Neuronal stem cell (in vitro differentiated cells): ENCODE measurements around the gene ENOX1.

Experiments used
- DNase-seq: peaks from one replicate; pipeline ENCODE4 v3.0.0-alpha.2; 2013; ENCODE audit warnings: low spot score
- H2AFZ ChIP-seq: one replicate; pipeline ENCODE4 v1.6.1; 2013; ENCODE audit warnings: mild to moderate bottlenecking, low read length, inconsistent platforms
- H2AK5ac ChIP-seq: 2 replicates; pipeline ENCODE4 v1.6.1; 2013; ENCODE audit warnings: low read depth, mild to moderate bottlenecking, inconsistent platforms, low read length, moderate library complexity, mixed read lengths
- H2BK120ac ChIP-seq: 2 replicates; pipeline ENCODE4 v1.6.1; 2013; ENCODE audit warnings: low read depth, mild to moderate bottlenecking, inconsistent platforms, low read length, moderate library complexity, mixed read lengths
- H2BK12ac ChIP-seq: one replicate; pipeline ENCODE4 v1.6.1; 2013; ENCODE audit warnings: low read length, inconsistent platforms
- H2BK15ac ChIP-seq: 2 replicates; pipeline ENCODE4 v1.6.1; 2013; ENCODE audit warnings: mild to moderate bottlenecking, low read length, inconsistent platforms, mixed read lengths
- H2BK5ac ChIP-seq: one replicate; pipeline ENCODE4 v1.6.1; 2013; ENCODE audit warnings: inconsistent platforms, mild to moderate bottlenecking, low read length, moderate library complexity
- H3K14ac ChIP-seq: one replicate; pipeline ENCODE4 v1.6.1; 2013; ENCODE audit warnings: low read length, inconsistent platforms
- H3K18ac ChIP-seq: 2 replicates; pipeline ENCODE4 v1.6.1; 2013; ENCODE audit warnings: low read length, inconsistent platforms
- H3K23ac ChIP-seq: 2 replicates; pipeline ENCODE4 v1.6.1; 2013; ENCODE audit warnings: low read depth, mild to moderate bottlenecking, mixed read lengths, low read length, inconsistent platforms; ENCODE audit not compliant: poor library complexity
- H3K27ac ChIP-seq: replicated peaks from 3 replicates; pipeline ENCODE4 v1.5.1; 2013; ENCODE audit warnings: low read length, inconsistent platforms
- H3K27me3 ChIP-seq, 3 experiments: 2 replicates each; pipeline ENCODE4 v1.6.1; 2013; ENCODE audit warnings: low read length in 3 of 3, mild to moderate bottlenecking in 2 of 3, inconsistent platforms in 1 of 3, low read depth in 1 of 3, mixed read lengths in 1 of 3, moderate library complexity in 1 of 3; ENCODE audit not compliant: control insufficient read depth in 3 of 3, insufficient read depth in 3 of 3
- H3K36me3 ChIP-seq, 2 donors: replicated peaks in 1 of 2; 2 replicates each; pipeline ENCODE4 v1.6.1; 2013; ENCODE audit warnings: low read length in 2 of 2; ENCODE audit not compliant: control insufficient read depth in 2 of 2, insufficient read depth in 2 of 2
- H3K4ac ChIP-seq: 2 replicates; pipeline ENCODE4 v1.6.1; 2013; ENCODE audit warnings: inconsistent platforms, mild to moderate bottlenecking, low read length, moderate library complexity
- H3K4me1 ChIP-seq, 2 donors: 1 replicate in 1 of 2; 2 replicates in 1 of 2; pipeline ENCODE4 v1.6.1; 2013; ENCODE audit warnings: low read length in 2 of 2, low read depth in 1 of 2; ENCODE audit not compliant: control insufficient read depth in 2 of 2, insufficient read depth in 1 of 2
- H3K4me2 ChIP-seq: one replicate; pipeline ENCODE4 v1.6.1; 2013; ENCODE audit warnings: mild to moderate bottlenecking, low read length, inconsistent platforms; ENCODE audit not compliant: insufficient read depth, poor library complexity, severe bottlenecking
- H3K4me3 ChIP-seq, 2 donors: 2 replicates each; pipeline ENCODE4 v1.5.1; 2013; ENCODE audit warnings: low read length in 2 of 2, mild to moderate bottlenecking in 2 of 2, inconsistent platforms in 1 of 2, moderate library complexity in 1 of 2
- H3K79me1 ChIP-seq: one replicate; pipeline ENCODE4 v1.6.1; 2013; ENCODE audit warnings: low read depth, mild to moderate bottlenecking, inconsistent platforms, low read length, moderate library complexity
- H3K9ac ChIP-seq: one replicate; pipeline ENCODE4 v1.6.1; 2013; ENCODE audit warnings: mild to moderate bottlenecking, low read depth, low read length, inconsistent platforms; ENCODE audit not compliant: poor library complexity
- H3K9me3 ChIP-seq, 2 donors: replicated peaks in 1 of 2; 2 replicates each; pipeline versions ENCODE3 to v1.6.1; 2013; ENCODE audit warnings: low read length in 2 of 2, mild to moderate bottlenecking in 2 of 2, inconsistent platforms in 1 of 2, low read depth in 1 of 2, mixed read lengths in 1 of 2, moderate library complexity in 1 of 2; ENCODE audit not compliant: control insufficient read depth in 2 of 2, insufficient read depth in 1 of 2
- H4K8ac ChIP-seq: one replicate; pipeline ENCODE4 v1.6.1; 2013; ENCODE audit warnings: low read depth, mild to moderate bottlenecking, inconsistent platforms, low read length, moderate library complexity
- H4K91ac ChIP-seq: one replicate; pipeline ENCODE4 v1.6.1; 2013; ENCODE audit warnings: low read length, low read depth, mild to moderate bottlenecking, inconsistent platforms; ENCODE audit not compliant: poor library complexity
- WGBS, 2 donors: extraction: QIAGEN DNeasy Blood & Tissue Kit; methylation state at CpG; one replicate each; pipeline ENCODE4 v1.1.7; 2013; ENCODE audit warnings: missing lambda C conversion rate in 2 of 2, mixed read lengths in 1 of 2; ENCODE audit not compliant: insufficient read length in 2 of 2, insufficient replicate concordance in 1 of 2; ENCODE audit errors: extremely low coverage in 2 of 2; 5-methylcytosine and 5-hydroxymethylcytosine counted together

Gene ENOX1

DNA sequence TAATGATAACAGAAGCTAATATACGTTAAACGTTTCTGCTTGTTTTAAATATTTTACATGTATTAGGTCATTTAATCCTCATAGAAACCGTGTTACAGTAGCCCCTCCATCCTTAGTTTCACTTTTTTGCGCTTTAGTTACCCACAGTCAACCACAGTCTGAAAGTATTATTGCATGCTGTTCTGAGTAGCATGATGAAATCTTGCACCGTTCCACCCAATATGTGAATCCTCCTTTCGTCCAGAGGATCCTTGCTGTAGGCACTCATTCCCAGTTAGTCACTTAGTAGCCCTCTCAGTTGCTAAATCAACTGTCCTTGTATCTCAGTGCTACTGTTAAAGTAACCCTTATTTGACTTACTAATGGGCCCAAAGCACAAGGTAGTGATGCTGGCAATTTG is 257.8 kb downstream of the ENOX1 start:
- no peak overlapping the region for H4K91ac ChIP-seq
- no peaks in the 10 kb centered on the region for H3K4me1 ChIP-seq
- no peak overlapping the region for H4K8ac ChIP-seq
- no peak overlapping the region for H3K23ac ChIP-seq
- H3K9me3 ChIP-seq: no peaks in the 10 kb centered on the region
- no peaks in the 10 kb centered on the region for H3K27me3 ChIP-seq
- H2AFZ ChIP-seq: no peak overlapping the region
- no peak overlapping the region for H2BK5ac ChIP-seq
- H2BK12ac ChIP-seq: no peak overlapping the region
- no peak overlapping the region for H3K4me3 ChIP-seq
- no peak overlapping the region for H3K9ac ChIP-seq
- H3K18ac ChIP-seq: no peak overlapping the region
- no peaks in the 10 kb centered on the region for H3K79me1 ChIP-seq
- H2BK120ac ChIP-seq: no peak overlapping the region
- no peak overlapping the region for H3K4me2 ChIP-seq
- no peak overlapping the region for H3K4ac ChIP-seq
- no peak for DNase-seq
- no peaks in the 10 kb centered on the region for H3K36me3 ChIP-seq
- H2BK15ac ChIP-seq: no peak overlapping the region
- H3K14ac ChIP-seq: no peak overlapping the region
- H2AK5ac ChIP-seq: no peak overlapping the region
- no peak overlapping the region for H3K27ac ChIP-seq
- WGBS, 2 donors: no CpG with 5 or more reads among the region's 6 CpGs

GRCh38 chr13:43522788-43523187 is 264.0 kb downstream of the ENOX1 start:
- Histone ChIP-seq H3K9me3 (no peaks in the 10 kb centered on the region), H3K27me3 (no peaks in the 10 kb centered on the region), H3K79me1 (no peaks in the 10 kb centered on the region), H3K27ac (no peak overlapping the region), H3K9ac (no peak overlapping the region), H2BK5ac (no peak overlapping the region), H3K14ac (no peak overlapping the region), H2AK5ac (no peak overlapping the region), H3K18ac (no peak overlapping the region), H3K4ac (no peak overlapping the region), H3K36me3 (no peaks in the 10 kb centered on the region), H3K4me2 (no peak overlapping the region), H3K4me1 (no peaks in the 10 kb centered on the region), H4K8ac (no peak overlapping the region), H3K23ac (no peak overlapping the region), H3K4me3 (no peak overlapping the region), H2BK12ac (no peak overlapping the region), H2AFZ (no peak overlapping the region), H2BK120ac (no peak overlapping the region), H2BK15ac (no peak overlapping the region), H4K91ac (no peak overlapping the region)
- no peak for DNase-seq

DNA sequence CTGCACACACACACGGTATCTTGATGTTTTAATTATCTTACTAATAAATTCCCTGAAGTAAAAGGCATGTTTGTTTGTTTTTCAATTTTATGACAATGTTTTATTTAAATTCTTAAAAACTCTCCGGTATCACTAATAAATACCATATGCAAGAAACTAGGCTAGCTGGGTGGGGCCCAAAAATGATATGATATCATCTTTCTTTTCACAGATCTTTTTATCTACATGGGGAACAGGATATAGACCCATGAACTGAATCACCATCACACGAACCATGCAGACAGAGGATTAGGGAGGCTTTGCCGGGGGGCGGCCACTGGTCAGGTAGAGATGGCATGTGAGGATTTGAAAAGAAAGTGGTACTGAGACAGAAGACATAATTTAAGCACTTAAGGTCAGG is 266.4 kb downstream of the ENOX1 start:
- no peak overlapping the region for H3K4me2 ChIP-seq
- H3K18ac ChIP-seq: no peak overlapping the region
- H2AFZ ChIP-seq: no peak overlapping the region
- no peaks in the 10 kb centered on the region for H3K9me3 ChIP-seq
- no peaks in the 10 kb centered on the region for H3K27me3 ChIP-seq
- no peak overlapping the region for H3K27ac ChIP-seq
- no peak overlapping the region for H3K9ac ChIP-seq
- H3K4me1 ChIP-seq: peaks cover 2% of the 10 kb centered on the region in 2 donors
- H3K4me3 ChIP-seq: no peak overlapping the region
- no peak overlapping the region for H3K14ac ChIP-seq
- no peak overlapping the region for H3K4ac ChIP-seq
- no peak overlapping the region for H2BK5ac ChIP-seq
- H2AK5ac ChIP-seq: no peak overlapping the region
- no peaks in the 10 kb centered on the region for H3K36me3 ChIP-seq
- H3K79me1 ChIP-seq: no peaks in the 10 kb centered on the region
- no peak overlapping the region for H4K8ac ChIP-seq
- no peak overlapping the region for H4K91ac ChIP-seq
- H3K23ac ChIP-seq: no peak overlapping the region
- no peak for DNase-seq
- H2BK15ac ChIP-seq: no peak overlapping the region
- H2BK12ac ChIP-seq: no peak overlapping the region
- WGBS, 2 donors: no CpG with 5 or more reads among the region's 5 CpGs
- H2BK120ac ChIP-seq: no peak overlapping the region

GRCh38 chr13:43518833-43519232 is 267.9 kb downstream of the ENOX1 start:
- no peak overlapping the region for H3K9ac ChIP-seq

More at GRCh38 chr13:43518833-43519232, 267.9 kb downstream of the ENOX1 start:
- Histone ChIP-seq H3K18ac (no peak overlapping the region), H3K27ac (no peak overlapping the region), H2BK5ac (no peak overlapping the region), H3K4me3 (no peak overlapping the region), H2BK12ac (no peak overlapping the region), H3K4ac (no peak overlapping the region), H4K91ac (no peak overlapping the region), H3K36me3 (no peaks in the 10 kb centered on the region), H3K14ac (no peak overlapping the region), H2BK120ac (no peak overlapping the region), H4K8ac (no peak overlapping the region), H3K23ac (no peak overlapping the region), H2BK15ac (no peak overlapping the region), H3K79me1 (no peaks in the 10 kb centered on the region), H3K4me1 (peaks cover 2% of the 10 kb centered on the region in 2 donors), H3K27me3 (no peaks in the 10 kb centered on the region), H2AK5ac (no peak overlapping the region), H3K9me3 (no peaks in the 10 kb centered on the region), H2AFZ (no peak overlapping the region), H3K4me2 (no peak overlapping the region)
- DNase-seq: no peak
